Osteoblast (primary cell): ENCODE data around the gene EML3. TPM values are rescaled to one million over a fixed set of nuclear protein-coding genes. Genes with fewer than 3 reads are reported as not detected.

ENCODE experiments used
- DNase-seq: peaks from one replicate; pipeline ENCODE4 v3.0.0; 2011; ENCODE audit warnings: low spot score, mixed read lengths; ENCODE audit not compliant: insufficient read length; ENCODE audit errors: missing footprints
- H2AFZ ChIP-seq: 2 replicates; pipeline ENCODE4 v1.6.0; 2011; ENCODE audit warnings: mild to moderate bottlenecking, low read length
- H3K27ac ChIP-seq: 2 replicates; pipeline ENCODE4 v1.5.1; 2011; ENCODE audit warnings: mild to moderate bottlenecking, low read depth, low read length, moderate library complexity
- H3K27me3 ChIP-seq: 2 replicates; pipeline ENCODE4 v1.6.0; 2012; ENCODE audit warnings: mild to moderate bottlenecking, control low read depth, inconsistent platforms, low read length, moderate library complexity; ENCODE audit not compliant: insufficient read depth
- H3K36me3 ChIP-seq: 2 replicates; pipeline ENCODE4 v1.5.1; 2011; ENCODE audit warnings: mild to moderate bottlenecking, low read length, control low read depth, moderate library complexity; ENCODE audit not compliant: insufficient read depth
- H3K4me1 ChIP-seq: 2 replicates; pipeline ENCODE4 v1.5.1; 2011; ENCODE audit warnings: mild to moderate bottlenecking, low read length, control low read depth, moderate library complexity; ENCODE audit not compliant: insufficient read depth
- H3K4me2 ChIP-seq: 2 replicates; pipeline ENCODE4 v1.6.0; 2011; ENCODE audit warnings: mild to moderate bottlenecking, low read length; ENCODE audit not compliant: insufficient read depth
- H3K4me3 ChIP-seq: fragments of 200-600 bp; sonication (generic); 3 replicates; pipeline ENCODE4 v1.5.1; 2012; ENCODE audit warnings: mild to moderate bottlenecking, low read length, inconsistent platforms; ENCODE audit not compliant: insufficient read depth
- H3K79me2 ChIP-seq: 2 replicates; pipeline ENCODE4 v1.6.0; 2012; ENCODE audit warnings: mild to moderate bottlenecking, low read length, control low read depth, inconsistent platforms; ENCODE audit not compliant: insufficient read depth
- H3K9me3 ChIP-seq: 2 replicates; pipeline ENCODE4 v1.5.1; 2011; ENCODE audit warnings: low read depth, low read length, control low read depth
- H4K20me1 ChIP-seq: 2 replicates; pipeline ENCODE4 v1.6.0; 2012; ENCODE audit warnings: mild to moderate bottlenecking, low read length, control low read depth; ENCODE audit not compliant: insufficient read depth
- CTCF ChIP-seq: IDR thresholded peaks from 2 replicates; pipeline ENCODE4 v1.5.1; 2011; ENCODE audit warnings: mild to moderate bottlenecking, low read depth, low read length, moderate library complexity; ENCODE audit errors: extremely low read depth
- total RNA-seq: library from RNA; depleted of rRNA; stranded (reverse); fragments of >200 nt; gene quantifications from 2 replicates; pipeline ENCODE4 v1.2.3, GENCODE V29; 2012

Gene EML3
- total RNA-seq, 1 donor: 26.4 TPM

GRCh38 chr11:62604460-62605120, 8.0 kb downstream of the EML3 start:
- peaks cover 46% of the 10 kb centered on the region for H3K36me3 ChIP-seq
- DNase-seq: no peak

GRCh38 chr11:62603776-62604299, 8.7 kb downstream of the EML3 start:
- DNase-seq: peak; percentile 68
- H3K4me3 ChIP-seq: no peak overlapping the region
- no peak overlapping the region for H3K4me2 ChIP-seq
- peaks cover 25% of the 10 kb centered on the region for H3K4me1 ChIP-seq
- H3K36me3 ChIP-seq: peaks cover 49% of the 10 kb centered on the region
- H2AFZ ChIP-seq: no peak overlapping the region
- peaks cover 23% of the 10 kb centered on the region for H3K79me2 ChIP-seq
- H4K20me1 ChIP-seq: peaks cover 16% of the 10 kb centered on the region
- no peak for TF ChIP-seq CTCF
- no peak overlapping the region for H3K27ac ChIP-seq
- H3K27me3 ChIP-seq: no peaks in the 10 kb centered on the region
- H3K9me3 ChIP-seq: no peaks in the 10 kb centered on the region

More at GRCh38 chr11:62604460-62605120, 8.0 kb downstream of the EML3 start:
- H2AFZ ChIP-seq: no peak overlapping the region
- no peak overlapping the region for H3K27ac ChIP-seq
- H3K4me3 ChIP-seq: no peak overlapping the region
- H3K9me3 ChIP-seq: no peaks in the 10 kb centered on the region
- H3K79me2 ChIP-seq: peaks cover 19% of the 10 kb centered on the region
- peaks cover 18% of the 10 kb centered on the region for H3K4me1 ChIP-seq
- H3K4me2 ChIP-seq: no peak overlapping the region
- TF ChIP-seq CTCF: no peak
- no peaks in the 10 kb centered on the region for H3K27me3 ChIP-seq
- H4K20me1 ChIP-seq: peaks cover 13% of the 10 kb centered on the region

- peaks cover 27% of the 10 kb centered on the region for H3K4me1 ChIP-seq
- TF ChIP-seq CTCF: no peak
- no peak for DNase-seq
- no peak overlapping the region for H2AFZ ChIP-seq
- peaks cover 31% of the 10 kb centered on the region for H3K79me2 ChIP-seq
- peaks cover 52% of the 10 kb centered on the region for H3K36me3 ChIP-seq
- H3K9me3 ChIP-seq: no peaks in the 10 kb centered on the region
- peak overlapping the region; percentile 96 for H3K4me2 ChIP-seq
- H3K4me3 ChIP-seq: peak overlapping the region; percentile 96
- no peak overlapping the region for H3K27ac ChIP-seq
- no peaks in the 10 kb centered on the region for H3K27me3 ChIP-seq
- H4K20me1 ChIP-seq: peaks cover 22% of the 10 kb centered on the region
Observed at GRCh38 chr11:62603072-62603408, 9.5 kb downstream of the EML3 start.

GRCh38 chr11:62602141-62603071, 10.2 kb downstream of the EML3 start:
- peak; percentile 96 for DNase-seq
- H2AFZ ChIP-seq: peak overlapping the region; percentile 56
- H3K9me3 ChIP-seq: no peaks in the 10 kb centered on the region
- H3K27me3 ChIP-seq: no peaks in the 10 kb centered on the region
- peaks cover 52% of the 10 kb centered on the region for H3K36me3 ChIP-seq
- peak overlapping the region; percentile 1 for H3K27ac ChIP-seq
- H3K79me2 ChIP-seq: peaks cover 37% of the 10 kb centered on the region
- peak overlapping the region; percentile 96 for H3K4me2 ChIP-seq
- TF ChIP-seq CTCF: no peak
- H4K20me1 ChIP-seq: peaks cover 27% of the 10 kb centered on the region
- peaks cover 27% of the 10 kb centered on the region for H3K4me1 ChIP-seq
- peak overlapping the region; percentile 96 for H3K4me3 ChIP-seq
